GM20431 (cell line): Measurements from ENCODE around the gene ELFN2.

ENCODE experiments used
- in situ Hi-C: fragments of 300-500 bp; cut with MseI, MboI; formaldehyde crosslinking; loops from one replicate; pipeline ENCODE4 v1.15.0; 2020; ENCODE audit warnings: low sequenced_read_pairs; ENCODE audit not compliant: unreplicated experiment

ELFN2 gene

DNA sequence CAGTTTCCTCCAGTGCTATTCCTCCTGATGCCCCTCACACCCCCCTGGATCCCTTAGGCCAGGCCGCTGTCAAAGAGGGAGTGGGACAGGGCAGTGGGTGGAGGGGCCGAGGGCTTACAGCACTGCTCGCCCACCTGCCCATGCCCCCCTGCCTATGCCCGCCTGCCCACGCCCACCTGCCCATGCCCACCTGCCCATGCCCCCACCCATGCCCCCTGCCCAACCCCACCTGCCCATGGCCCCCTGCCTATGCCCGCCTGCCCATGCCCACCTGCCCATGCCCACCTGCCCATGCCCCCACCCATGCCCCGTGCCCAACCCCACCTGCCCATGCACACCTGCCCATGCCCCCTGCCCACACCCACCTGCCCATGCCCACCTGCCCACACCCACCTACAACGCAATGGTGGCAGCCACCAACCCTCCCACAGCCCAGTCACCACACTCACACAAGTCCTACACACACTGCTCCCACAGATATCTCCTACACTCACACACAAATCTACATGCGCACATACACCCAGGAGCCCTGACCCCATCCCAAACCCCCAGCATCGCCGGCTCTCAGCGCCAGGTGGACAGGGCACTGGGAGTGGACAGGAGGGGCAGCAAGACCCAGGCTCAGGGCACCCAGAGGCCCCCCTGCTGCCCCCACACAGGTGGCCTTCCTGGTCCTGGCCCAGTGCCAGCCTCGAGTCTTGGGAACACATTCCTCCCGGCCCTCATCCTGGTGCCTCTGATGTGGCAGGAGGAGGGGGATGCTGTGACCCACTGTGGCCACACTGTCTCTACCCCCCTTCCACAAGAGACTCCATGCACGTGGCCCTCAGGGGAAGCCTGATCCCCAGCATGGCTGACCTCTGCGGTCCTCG lies 83.2 kb downstream of the ELFN2 start:
- in situ Hi-C loops: no loop called here

DNA sequence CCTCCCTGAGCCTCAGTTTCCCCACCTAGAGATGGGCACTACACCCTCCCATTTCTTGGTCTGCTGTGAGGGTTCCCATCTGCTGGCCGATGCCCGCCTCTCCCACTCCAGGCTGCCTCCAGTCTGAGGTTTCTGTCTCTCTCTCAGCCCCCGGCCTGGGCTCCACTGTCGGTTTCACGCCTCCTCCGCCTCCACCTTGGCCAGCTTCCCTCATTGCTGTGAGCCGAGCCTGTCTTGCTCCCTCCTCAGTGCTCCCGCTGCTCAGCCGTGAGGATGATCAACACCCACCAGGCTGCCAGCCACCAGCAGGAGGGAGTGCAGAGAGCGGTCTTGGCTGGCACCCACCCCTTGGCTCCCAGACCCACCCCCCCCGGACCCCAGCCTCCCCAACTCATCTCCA lies 83.9 kb downstream of the ELFN2 start:
- in situ Hi-C loops: no loop called here

DNA sequence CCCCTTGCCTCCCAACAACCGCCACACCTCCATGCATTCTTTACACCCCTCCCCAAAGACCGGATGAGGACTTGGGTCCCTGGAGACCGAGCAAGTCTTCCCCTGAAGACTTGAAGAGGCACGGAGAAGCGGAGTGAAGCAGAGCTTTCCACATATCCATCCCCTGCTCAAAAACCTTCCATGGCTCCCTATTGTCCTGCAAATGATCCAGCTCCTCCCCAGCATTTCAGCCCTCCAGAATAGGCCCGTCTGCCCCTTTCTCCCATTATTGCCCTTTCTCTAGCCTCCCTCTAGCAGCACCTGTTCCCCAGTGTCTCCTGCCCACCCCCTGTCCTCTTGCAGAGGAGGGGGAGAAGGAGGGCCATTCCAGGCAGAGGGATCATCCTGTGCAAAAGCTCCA lies 85.2 kb downstream of the ELFN2 start:
- in situ Hi-C loops: no loop called here

DNA sequence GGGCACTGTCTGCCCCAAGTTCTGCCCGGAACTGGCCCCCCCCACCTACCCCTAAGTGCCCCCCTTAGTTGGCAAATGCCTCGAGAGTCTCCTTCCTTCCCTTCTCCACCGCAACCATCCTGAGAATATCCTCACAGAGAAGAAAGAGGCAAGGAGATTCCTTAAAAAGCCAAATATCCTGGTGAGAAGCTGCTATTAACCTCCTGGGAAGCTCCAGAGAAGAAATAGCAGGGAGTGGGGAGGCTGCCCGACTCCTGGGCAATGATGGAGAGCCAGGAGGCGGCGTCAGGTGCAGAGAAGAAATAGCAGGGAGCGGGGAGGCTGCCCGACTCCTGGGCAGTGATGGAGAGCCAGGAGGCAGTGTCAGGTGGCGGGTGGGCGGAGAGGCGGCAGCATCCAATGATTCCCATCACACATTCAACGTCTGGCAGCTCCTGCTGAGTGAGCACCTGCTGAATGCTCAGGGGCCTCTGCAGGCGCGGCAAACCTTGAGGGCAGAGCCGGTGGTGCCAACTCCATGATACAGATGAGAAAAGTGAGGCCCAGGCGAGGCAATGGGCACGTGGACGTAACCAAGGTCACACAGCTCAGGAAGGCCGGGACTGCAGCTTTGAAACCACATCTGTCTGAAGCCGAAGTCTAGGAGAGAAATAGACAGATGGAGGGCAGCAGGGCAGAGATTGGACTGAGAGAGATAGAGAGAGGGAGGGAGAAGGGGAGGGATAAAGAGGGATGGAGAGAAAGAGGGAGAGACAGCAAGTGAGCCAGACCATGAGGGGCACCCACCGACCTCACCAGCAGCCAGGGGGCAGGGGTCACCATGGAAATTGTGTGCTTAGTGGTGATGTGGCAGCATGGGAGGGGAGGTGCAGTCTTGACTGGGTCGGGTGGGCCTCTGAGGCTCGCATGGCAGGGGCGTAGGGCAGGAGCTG lies 86.7 kb downstream of the ELFN2 start:
- in situ Hi-C loops: no loop called here

DNA sequence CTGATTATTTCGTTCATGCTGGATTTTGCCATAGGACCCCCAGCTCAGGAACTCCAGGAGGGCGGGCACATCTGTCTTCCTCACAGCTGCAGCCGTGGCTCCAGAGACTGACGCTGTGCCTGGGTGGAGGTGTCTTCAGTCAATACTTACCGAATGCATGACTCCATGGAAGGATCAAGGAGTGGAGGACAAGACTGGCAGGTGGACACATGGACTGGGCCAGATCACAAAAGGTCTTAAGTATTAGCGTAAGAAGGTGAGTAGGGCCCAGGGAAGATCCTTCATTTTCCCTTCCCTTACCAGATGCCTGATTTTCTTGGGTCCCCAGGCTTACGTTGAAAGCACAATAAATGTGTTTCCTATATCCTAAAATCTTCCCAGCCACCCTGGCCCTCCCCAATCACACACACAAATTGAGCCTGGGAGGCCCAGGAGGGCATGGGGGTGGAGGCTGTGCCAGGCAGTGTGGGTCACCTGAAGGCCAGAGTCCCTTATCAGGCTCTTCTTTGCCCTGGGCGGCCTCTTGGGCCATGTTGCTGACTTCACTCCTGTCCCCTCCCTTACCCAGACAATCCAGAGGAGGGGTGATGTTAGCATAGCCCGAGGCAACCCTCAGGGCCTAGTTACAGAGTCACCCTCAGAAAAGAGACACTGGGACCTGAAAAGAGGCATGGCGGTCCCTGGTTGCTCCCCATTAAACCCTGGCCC lies 88.6 kb downstream of the ELFN2 start:
- in situ Hi-C loops: no loop called here

DNA sequence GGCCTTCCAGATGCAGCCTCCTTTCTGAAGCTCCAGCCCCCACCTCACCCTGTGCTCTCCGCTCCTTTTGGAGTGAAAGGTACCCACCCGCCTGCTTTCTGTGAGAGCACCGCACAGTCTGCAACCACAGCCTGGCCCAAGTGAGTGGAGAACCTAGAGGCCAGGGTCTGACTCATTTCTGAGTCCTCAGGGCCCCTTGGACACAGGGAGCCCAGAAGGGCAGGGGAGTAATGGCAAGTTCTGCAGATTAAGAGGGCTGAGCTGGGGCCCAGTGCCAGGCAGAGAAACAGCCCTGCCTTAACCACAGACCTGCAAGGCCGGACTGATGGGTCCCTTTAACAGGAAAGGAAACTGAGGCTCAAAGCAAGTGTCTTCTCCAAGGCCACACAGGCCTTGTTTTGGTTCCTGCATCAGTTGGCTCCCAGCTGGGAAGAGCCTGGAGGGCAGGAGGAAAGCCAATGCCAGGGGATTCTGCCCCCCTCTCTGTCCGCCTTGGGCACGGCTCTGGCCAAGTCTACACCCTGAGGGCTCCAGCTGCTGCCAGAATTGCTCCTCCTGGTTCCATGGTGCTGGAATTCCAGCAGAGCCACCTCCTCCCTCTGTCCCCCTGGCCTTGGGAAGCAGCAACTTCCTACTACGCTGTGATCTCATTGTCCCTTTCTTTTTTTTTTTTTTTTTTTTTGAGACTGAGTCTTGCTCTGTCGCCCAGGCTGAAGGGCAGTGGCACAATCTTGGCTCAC lies 89.9 kb downstream of the ELFN2 start:
- in situ Hi-C loops: no loop called here

DNA sequence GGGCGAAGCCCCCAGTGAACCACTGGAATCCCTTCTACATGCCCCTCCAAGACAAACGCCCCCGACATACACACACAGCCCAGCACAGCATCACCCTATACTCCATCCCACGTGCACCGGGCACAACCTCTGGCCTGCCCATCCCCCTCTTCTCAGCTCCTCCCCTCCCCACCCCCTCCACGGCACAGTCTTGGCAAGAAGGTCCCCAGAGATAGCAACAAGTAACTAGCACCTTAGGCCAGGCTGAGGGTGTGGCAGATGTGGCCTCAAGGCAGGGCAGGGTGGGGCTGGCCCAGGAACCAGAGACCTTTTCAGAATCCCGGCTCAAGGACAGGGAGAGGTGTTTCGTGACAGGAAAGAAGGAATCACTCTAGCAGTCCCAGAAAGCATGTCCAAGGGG lies 90.7 kb downstream of the ELFN2 start:
- in situ Hi-C loops: no loop called here

DNA sequence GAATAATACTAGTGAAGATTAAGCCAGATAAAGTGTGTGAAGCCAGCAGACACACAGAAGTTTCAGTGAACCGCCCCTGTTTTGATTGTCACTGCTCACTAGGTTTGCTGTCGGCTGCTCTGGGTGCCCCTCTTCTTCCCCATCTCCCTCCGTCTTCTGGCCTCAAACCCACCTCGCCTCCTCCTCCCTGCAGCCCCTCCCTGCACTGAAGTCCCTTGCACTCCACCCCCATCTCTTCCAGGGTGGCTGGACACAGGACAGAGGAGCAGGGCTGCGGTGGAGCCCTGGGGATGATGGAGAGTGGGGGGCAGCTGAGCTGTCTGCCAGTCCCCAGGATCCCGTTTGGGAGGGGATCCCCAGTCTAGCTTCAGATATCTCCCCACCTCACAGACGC lies 91.5 kb downstream of the ELFN2 start:
- in situ Hi-C loops: no loop called here

DNA sequence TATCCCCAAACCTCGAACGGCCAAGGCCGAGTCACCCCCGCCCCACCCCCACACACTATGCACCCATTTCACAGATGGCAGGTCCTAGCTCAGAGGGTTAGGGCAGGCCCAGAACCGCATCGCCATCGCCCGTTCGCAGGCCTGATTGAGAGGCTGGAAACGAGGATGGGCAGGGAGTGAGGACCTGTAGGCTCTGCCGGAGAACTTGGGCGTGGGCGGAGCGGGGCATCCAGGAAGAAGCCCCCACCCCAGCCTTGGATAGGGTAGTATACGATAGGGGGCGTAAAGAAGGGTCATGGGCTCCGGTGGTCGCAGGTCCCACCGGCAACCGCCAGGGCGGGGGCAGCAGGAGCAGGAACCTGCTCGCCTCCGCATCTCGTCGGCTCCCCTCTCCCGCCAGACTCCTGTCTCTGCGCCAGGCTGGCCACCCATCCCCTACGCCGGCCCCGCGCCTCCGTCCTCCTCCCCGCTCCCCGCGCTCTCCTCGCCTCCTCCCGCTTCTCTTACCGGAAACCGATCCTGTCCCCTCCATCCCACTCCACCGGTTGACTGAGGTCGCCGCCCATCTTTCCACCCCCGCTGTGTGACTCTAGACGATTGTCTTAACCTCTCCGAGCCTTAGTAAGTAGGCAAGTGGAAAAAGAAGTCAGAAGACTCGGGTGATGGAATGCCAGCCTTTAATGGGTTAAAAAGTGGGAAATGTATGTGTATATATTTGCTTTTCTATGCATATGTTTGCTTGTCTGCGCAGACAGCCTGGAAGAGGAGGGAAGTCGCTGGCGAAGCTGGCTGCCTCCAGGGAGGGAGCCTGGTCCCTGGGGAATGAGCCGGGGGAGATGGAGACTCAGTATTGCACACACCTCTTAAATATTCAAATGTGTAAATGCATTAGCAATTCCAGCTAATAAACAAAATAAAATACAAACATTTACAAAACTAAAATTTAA lies 92.1 kb downstream of the ELFN2 start:
- in situ Hi-C loops: no loop called here

DNA sequence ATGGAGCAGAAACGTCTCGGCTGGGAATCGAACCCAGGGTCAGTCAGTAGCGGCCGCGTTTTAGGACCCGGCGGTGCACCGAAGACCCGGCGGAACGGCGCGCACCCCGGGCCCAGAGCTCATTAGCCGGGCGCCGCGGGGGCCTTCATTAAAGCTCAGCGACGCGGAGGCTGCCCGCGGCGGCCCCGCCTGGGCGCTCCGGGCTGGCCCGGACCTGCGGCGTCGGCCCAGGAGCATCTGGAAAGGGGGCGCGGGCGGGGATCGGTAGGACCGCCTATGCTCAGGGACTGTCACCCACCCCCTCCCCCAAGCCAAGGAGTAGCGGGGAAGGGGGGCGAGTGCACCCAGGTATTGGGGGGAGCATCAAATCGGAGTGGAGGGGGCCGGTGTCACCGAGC lies 92.8 kb downstream of the ELFN2 start:
- in situ Hi-C loops: no loop called here

DNA sequence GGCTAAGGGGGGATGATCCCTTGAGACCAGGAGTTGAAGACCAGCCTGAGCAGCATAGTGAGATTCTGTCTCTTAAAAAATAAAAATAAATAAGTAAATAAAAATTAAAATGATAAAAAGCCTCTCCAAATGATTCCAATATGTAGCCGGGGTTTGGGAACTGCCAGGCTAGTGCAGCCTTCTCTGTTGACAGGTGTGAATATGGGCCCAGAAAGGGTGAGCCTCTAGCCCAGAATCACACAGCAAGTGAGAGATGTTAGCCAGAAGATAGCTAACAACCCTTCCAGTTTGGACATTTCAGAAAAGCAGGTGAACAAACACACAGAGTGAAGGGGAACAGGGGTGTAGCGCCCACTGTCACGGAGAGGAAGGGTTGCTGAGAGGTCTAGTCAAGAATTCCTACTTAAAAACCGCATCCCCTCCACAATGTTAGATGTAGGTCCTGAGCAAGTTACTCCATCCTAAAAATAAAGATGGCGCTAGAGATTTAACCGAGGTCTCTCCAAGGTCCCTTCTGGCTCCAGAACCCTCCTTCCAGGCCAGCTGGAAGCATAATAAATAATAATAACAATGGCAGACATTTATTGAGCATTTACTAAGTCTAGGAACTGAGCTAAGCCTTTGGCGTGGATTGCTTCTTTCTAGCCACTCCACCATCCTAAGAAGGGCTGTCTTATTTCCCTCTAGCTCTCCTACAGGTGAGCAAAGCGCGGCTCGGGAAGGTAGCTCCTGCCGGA lies 93.4 kb downstream of the ELFN2 start:
- in situ Hi-C loops: no loop called here

DNA sequence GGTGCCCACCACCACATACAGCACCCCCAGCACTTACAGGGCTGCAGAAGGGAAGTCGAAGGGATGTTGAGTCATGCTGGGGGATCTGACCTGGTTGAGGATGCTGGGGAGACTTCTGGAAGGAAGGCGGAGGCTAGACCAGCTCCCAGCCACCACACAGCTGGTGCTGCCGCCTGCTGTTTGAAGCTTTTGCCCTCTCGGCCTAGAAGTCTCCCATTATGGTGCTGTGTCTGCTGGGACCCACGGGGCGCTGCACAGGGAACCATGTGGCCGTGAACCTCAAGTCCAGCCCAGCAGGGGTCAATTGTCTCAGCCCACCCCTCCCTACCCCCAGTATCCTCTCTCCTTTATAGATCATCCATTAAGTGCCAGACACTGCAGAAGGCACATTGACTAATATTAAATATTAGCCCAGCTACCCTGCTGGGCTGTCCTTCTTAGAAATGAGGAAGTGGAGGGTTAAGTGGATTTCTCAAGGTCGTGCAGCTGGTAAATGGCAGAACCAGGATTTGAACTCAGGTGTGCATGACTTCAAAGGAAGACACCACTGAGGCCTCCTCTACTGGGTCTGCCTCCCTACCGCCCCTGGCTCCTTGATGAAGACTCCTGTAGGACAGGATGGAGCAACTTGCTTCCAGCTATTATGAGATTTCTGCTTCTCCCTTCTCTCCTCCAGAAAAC lies 95.3 kb downstream of the ELFN2 start:
- in situ Hi-C loops: no loop called here

DNA sequence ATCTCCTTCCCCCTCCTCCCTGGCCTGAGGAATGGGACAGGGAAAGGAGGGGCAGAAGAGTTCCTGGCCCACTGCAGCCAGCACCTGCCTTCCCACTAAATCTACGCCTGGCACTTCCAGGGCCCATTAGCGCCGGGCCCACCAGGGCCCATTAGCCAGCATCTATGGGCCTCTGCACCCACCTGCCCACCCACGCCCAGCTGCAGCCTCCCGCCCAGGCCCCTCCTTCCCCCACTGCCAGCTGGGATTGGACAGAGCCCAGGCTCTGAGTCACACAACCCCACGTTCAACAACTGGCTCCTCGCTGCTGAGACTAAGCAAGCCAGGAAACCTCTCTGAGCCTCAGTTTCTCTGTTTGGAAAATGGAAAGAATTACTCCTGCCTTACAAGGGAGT lies 96.2 kb downstream of the ELFN2 start:
- in situ Hi-C loops: no loop called here

DNA sequence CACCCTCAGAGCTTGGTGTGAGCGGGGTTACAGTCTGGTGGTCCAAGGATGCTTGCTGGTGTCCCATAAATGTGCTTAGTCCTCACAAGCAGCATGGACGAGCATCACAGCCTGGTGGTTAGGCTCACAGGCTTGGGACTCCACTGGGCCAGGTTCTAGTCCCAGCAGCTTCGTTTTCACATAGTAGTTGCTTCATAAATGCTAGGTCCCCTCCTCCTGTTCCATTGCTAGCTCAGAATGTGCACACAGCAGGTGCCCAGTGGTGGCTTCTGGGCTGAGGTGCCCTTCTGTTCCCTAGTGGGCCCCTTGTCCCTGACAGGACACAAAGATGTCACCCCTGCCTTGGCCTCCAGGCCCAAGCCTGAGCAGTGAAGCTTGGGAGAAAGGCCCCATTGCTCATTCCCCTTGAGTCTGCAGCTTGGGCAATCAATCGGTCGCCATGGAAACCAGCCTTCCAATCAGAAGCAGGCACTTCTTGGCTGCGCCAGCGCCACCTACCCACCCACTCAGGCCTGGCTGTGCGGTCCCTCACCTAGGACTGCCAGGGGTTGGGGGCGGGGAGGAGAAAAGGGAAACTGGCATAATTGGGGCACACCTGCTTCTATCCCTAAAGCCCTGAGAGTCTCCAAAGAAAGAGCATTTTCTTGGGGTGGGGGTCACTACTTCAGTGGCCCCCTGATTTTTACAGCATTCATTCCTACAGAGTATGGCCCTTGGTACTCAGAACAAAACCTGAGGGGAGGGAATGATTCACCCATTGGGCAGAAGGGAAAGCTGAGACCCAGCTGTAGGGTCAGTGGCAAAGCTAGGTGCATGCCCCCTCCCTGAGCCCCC lies 96.9 kb downstream of the ELFN2 start:
- in situ Hi-C loops: no loop called here

DNA sequence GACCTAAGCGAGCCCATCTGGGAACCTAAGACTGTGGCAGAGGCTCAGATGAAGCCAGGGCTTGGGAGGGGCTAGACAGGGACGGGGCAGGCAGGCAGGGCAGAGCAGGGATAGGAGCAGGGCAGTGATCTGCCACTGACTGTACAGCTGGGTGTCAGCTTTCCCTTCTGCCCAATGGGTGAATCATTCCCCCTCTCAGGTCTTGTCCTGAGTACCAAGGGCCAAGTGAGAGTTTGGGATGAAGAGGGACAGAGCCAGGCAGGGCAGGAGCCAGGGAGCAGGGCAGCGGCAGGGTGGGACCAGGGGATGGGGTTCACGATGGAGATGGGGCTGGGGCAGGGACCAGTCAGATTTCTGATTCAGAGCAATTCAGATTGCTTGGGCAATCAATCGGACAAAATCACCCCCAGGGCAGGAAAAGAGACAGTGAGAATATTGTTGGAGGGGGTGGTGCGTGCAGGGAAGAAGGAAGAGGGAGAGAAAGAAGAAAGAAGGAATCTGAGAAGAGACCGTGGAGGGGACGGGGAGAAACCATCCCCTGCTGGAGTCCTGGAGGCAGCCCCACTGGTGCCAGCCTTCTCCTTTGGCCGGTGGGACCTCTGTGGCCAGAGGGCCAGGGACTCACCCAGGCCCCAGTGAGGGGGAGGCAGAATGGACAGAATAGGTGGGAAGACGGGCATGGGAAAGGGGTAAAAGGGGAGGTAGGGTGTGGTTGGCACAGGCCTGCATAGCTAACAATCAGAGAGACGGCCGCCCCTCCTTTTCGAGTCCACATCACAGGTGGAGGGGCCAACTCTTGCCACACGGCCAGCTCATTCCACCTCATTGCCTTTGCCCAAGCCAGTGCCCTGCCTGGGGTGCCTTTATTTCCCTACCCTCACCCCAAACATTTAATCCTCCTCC lies 97.8 kb downstream of the ELFN2 start:
- in situ Hi-C loops: loop anchor here (10.0 kb wide), 1 partner anchor 105 kb away; no protein-coding TSS in a partner anchor
